CD14-positive monocyte (primary cell): Measurements from ENCODE around the gene CLC. TPM values are rescaled to one million over a fixed set of nuclear protein-coding genes. Genes with fewer than 3 reads are reported as not detected.

ENCODE experiments used
- DNase-seq, 3 donors: peaks; one replicate each; pipeline ENCODE4 v3.0.0-alpha.2; 2011 to 2022
- H2AFZ ChIP-seq: 2 replicates; pipeline ENCODE4 v1.6.0; 2012; ENCODE audit warnings: mild to moderate bottlenecking, low read depth, low read length, inconsistent platforms; ENCODE audit not compliant: insufficient read depth, poor library complexity, severe bottlenecking
- H3K27ac ChIP-seq, 2 donors: 1 replicate in 1 of 2; 2 replicates in 1 of 2; pipeline ENCODE4 v1.5.1; 2012 to 2013; ENCODE audit warnings: low read length in 2 of 2, control low read depth in 1 of 2, inconsistent platforms in 1 of 2, low read depth in 1 of 2, mild to moderate bottlenecking in 1 of 2
- H3K27me3 ChIP-seq, 2 donors: one replicate each; pipeline versions ENCODE4 v1.6.0 to v1.6.1; 2011 to 2013; ENCODE audit warnings: low read length in 2 of 2; ENCODE audit not compliant: control insufficient read depth in 2 of 2, insufficient read depth in 2 of 2
- H3K36me3 ChIP-seq, 2 donors: replicated peaks in 1 of 2; 1 replicate in 1 of 2; 2 replicates in 1 of 2; pipeline versions ENCODE4 v1.5.1 to v1.6.1; 2012 to 2013; ENCODE audit warnings: low read length in 2 of 2, control low read depth in 1 of 2, inconsistent platforms in 1 of 2, mild to moderate bottlenecking in 1 of 2; ENCODE audit not compliant: insufficient read depth in 2 of 2, control insufficient read depth in 1 of 2
- H3K4me1 ChIP-seq, 2 donors: 1 replicate in 1 of 2; 2 replicates in 1 of 2; pipeline versions ENCODE4 v1.5.1 to v1.6.1; 2012 to 2013; ENCODE audit warnings: low read length in 2 of 2, control low read depth in 1 of 2, inconsistent platforms in 1 of 2, mild to moderate bottlenecking in 1 of 2, moderate library complexity in 1 of 2; ENCODE audit not compliant: insufficient read depth in 2 of 2, control insufficient read depth in 1 of 2
- H3K4me2 ChIP-seq: replicated peaks from 2 replicates; pipeline ENCODE3; 2012; ENCODE audit warnings: low read length, moderate library complexity, mild to moderate bottlenecking; ENCODE audit not compliant: poor library complexity, severe bottlenecking; ENCODE audit errors: extremely low read depth
- H3K4me3 ChIP-seq, 3 experiments: fragments of 200-600 bp in 1 of 3; sonication (generic) in 1 of 3; replicated peaks in 1 of 3; 1 replicate in 2 of 3; 2 replicates in 1 of 3; pipeline ENCODE4 v1.5.1; 2011 to 2013; ENCODE audit warnings: low read length in 3 of 3, mild to moderate bottlenecking in 3 of 3, control low read depth in 2 of 3, low read depth in 2 of 3, inconsistent platforms in 1 of 3, moderate library complexity in 1 of 3
- H3K79me2 ChIP-seq: 2 replicates; pipeline ENCODE4 v1.6.0; 2012; ENCODE audit warnings: mild to moderate bottlenecking, control low read depth, inconsistent platforms, low read length, moderate library complexity; ENCODE audit not compliant: insufficient read depth
- H3K9ac ChIP-seq: 2 replicates; pipeline ENCODE4 v1.6.0; 2017; ENCODE audit warnings: low read length, mild to moderate bottlenecking; ENCODE audit not compliant: insufficient read depth, poor library complexity, severe bottlenecking
- H3K9me3 ChIP-seq, 2 donors: replicated peaks in 1 of 2; 1 replicate in 1 of 2; 2 replicates in 1 of 2; pipeline versions ENCODE4 v1.5.1 to v1.6.1; 2012 to 2013; ENCODE audit warnings: low read length in 2 of 2, control low read depth in 1 of 2; ENCODE audit not compliant: control insufficient read depth in 1 of 2, insufficient read depth in 1 of 2
- H4K20me1 ChIP-seq: 2 replicates; pipeline ENCODE4 v1.6.0; 2012; ENCODE audit warnings: mild to moderate bottlenecking, low read length, control low read depth, moderate library complexity; ENCODE audit not compliant: insufficient read depth
- H3K27ac Mint-ChIP-seq, 7 donors: one replicate each; pipeline ENCODE4 v1.8.0; 2020; ENCODE audit warnings: mild to moderate bottlenecking in 7 of 7, mixed read lengths in 7 of 7, moderate library complexity in 6 of 7, inconsistent platforms in 2 of 7
- H3K27me3 Mint-ChIP-seq, 3 donors: one replicate each; pipeline ENCODE4 v1.8.0; 2021 to 2022; ENCODE audit warnings: low read depth in 3 of 3, mild to moderate bottlenecking in 3 of 3, mixed read lengths in 3 of 3, moderate library complexity in 3 of 3, inconsistent platforms in 1 of 3
- H3K36me3 Mint-ChIP-seq, 2 donors: one replicate each; pipeline ENCODE4 v1.8.0; 2020; ENCODE audit warnings: mixed read lengths in 2 of 2, inconsistent platforms in 1 of 2, mild to moderate bottlenecking in 1 of 2
- H3K4me1 Mint-ChIP-seq: one replicate; pipeline ENCODE4 v1.8.0; 2020; ENCODE audit warnings: mild to moderate bottlenecking, mixed read lengths
- H3K4me3 Mint-ChIP-seq, 2 donors: one replicate each; pipeline ENCODE4 v1.8.0; 2020; ENCODE audit warnings: mild to moderate bottlenecking in 2 of 2, mixed read lengths in 2 of 2, moderate library complexity in 1 of 2
- H3K9me3 Mint-ChIP-seq, 7 donors: one replicate each; pipeline ENCODE4 v1.8.0; 2020 to 2022; ENCODE audit warnings: mixed read lengths in 7 of 7, mild to moderate bottlenecking in 6 of 7, moderate library complexity in 6 of 7, inconsistent platforms in 2 of 7
- WGBS: methylation state at CpG from one replicate; pipeline ENCODE4 v1.1.5; 2013; ENCODE audit warnings: missing lambda C conversion rate; ENCODE audit not compliant: insufficient coverage; 5-methylcytosine and 5-hydroxymethylcytosine counted together
- intact Hi-C, 2 donors: fragments of 100-400 bp; cut with micrococcal nuclease; formaldehyde crosslinking; loops; one replicate each; pipeline versions ENCODE4 v1.15.0 to v1.15.1; 2023
- polyA plus RNA-seq, 3 donors: library from polyadenylated mRNA; depleted of rRNA in 1 of 3; unstranded in 2 of 3; stranded (reverse) in 1 of 3; fragments of 300-500 nt in 2 of 3; fragments of >200 nt in 1 of 3; fragmentation: Illumina TruSeq in 2 of 3; gene quantifications; 1 replicate in 2 of 3; 2 replicates in 1 of 3; pipeline ENCODE4 v1.2.3, GENCODE V29; 2012 to 2021
- TF ChIP-seq, protein P1 (sequence below): fragments of 200-600 bp; IDR thresholded peaks from one replicate; pipeline ENCODE4 v1.8.0; 2022; ENCODE audit warnings: antibody characterized with exemption, mild to moderate bottlenecking

CLC gene
- polyA plus RNA-seq, 3 donors, result 0.82 to 1.9 TPM; not detected in 1

DNA sequence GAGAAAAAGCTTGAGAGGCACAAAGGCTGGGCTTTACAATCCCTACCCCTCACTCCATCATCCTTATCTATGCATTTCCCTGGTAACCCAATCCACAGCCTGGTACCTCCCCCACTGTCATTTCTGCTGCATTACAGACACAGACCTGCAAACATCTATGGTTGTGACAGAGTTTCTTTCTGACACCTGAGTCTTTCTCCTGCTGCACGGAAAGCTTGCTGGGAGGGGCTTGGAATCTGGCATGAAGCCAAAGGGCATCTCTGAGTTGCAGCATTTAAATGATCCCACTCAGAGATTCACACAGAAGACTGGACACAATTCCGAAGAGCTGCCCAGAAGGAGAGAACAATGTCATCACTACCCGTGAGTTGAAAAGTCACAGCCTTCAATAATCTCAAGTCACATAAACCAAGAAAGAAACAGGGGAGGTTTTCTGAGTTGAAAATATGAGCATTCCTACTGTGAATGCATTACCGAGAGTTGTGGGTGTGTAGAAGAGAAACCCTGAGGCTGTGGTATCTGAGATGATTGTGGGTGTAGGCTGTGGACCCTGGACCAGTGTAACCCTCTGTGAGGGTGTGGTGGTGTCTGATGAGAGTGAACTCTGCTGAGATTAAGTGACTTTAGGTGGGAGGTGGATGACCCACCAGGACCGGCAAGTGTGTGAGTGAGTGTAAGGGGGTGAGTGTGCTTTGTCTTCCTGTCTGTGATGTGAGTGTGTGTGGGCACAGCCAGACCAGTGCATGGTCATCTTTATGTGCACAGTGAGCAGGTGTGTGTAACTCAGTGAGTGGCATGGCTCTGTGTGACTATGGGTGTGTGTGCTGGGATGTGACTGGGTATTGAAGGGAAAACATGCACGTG is 33.4 kb downstream of the CLC start, which contains the start of gene LGALS14:
LGALS14 (plus strand) TSS at position 301 of the 864 bp plus-strand sequence; CDS start at position 349, 48 bp downstream.
- Mint-ChIP-seq H3K4me1 (peaks cover 2% of the 10 kb centered on the region), H3K27ac (no peak within 1 kb of the TSS), H3K9me3 (peaks cover 0 to 3% (median 0%) of the 10 kb centered on the region in 7 donors), H3K27me3 (peaks cover 3 to 7% (median 3%) of the 10 kb centered on the region in 3 donors), H3K4me3 (no peak within 1 kb of the TSS), H3K36me3 (no peaks in the 10 kb centered on the region)
- intact Hi-C loops, result no loop called here
- Histone ChIP-seq H3K9me3 (no peaks in the 10 kb centered on the region), H3K9ac (no peak within 1 kb of the TSS), H3K27me3 (no peaks in the 10 kb centered on the region), H3K27ac (no peak within 1 kb of the TSS), H3K4me3 (no peak within 1 kb of the TSS), H2AFZ (no peak within 1 kb of the TSS), H4K20me1 (no peaks in the 10 kb centered on the region), H3K36me3 (no peaks in the 10 kb centered on the region), H3K4me1 (no peaks in the 10 kb centered on the region), H3K79me2 (no peaks in the 10 kb centered on the region), H3K4me2 (no peak within 1 kb of the TSS)
- WGBS, result 74% methylated on average over 3 of the region's 6 CpGs
- TF ChIP-seq, protein P1, sequence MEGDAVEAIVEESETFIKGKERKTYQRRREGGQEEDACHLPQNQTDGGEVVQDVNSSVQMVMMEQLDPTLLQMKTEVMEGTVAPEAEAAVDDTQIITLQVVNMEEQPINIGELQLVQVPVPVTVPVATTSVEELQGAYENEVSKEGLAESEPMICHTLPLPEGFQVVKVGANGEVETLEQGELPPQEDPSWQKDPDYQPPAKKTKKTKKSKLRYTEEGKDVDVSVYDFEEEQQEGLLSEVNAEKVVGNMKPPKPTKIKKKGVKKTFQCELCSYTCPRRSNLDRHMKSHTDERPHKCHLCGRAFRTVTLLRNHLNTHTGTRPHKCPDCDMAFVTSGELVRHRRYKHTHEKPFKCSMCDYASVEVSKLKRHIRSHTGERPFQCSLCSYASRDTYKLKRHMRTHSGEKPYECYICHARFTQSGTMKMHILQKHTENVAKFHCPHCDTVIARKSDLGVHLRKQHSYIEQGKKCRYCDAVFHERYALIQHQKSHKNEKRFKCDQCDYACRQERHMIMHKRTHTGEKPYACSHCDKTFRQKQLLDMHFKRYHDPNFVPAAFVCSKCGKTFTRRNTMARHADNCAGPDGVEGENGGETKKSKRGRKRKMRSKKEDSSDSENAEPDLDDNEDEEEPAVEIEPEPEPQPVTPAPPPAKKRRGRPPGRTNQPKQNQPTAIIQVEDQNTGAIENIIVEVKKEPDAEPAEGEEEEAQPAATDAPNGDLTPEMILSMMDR, result no peak
- DNase-seq, result no peak

DNA sequence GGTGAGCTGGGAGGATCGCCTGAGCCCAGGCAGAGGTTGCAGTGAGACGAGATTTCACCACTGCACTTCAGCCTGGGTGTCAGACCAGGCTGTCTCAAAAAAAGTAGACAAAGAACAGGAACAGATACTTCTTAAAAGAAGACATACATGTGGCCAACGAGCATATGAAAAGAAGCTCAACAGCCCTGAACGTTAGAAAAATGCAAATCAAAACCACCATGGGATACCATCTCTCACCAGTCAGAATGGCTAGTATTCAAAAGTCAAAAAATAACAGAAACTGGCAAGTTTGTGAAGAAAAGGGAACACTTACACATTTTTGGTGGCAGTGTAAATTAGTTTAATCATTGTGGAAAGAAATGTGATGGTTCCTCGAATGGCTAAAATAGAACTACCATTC is 36.5 kb downstream of the CLC start:
- Mint-ChIP-seq H3K36me3 (no peaks in the 10 kb centered on the region), H3K27me3 (peaks cover 2 to 5% (median 3%) of the 10 kb centered on the region in 3 donors), H3K4me1 (peaks cover 2% of the 10 kb centered on the region), H3K4me3 (no peak overlapping the region), H3K9me3 (peaks cover 0 to 1% (median 0%) of the 10 kb centered on the region in 7 donors), H3K27ac (no peak overlapping the region)
- TF ChIP-seq, protein P1, result no peak
- no peaks in the 10 kb centered on the region for H3K9me3 ChIP-seq
- no peaks in the 10 kb centered on the region for H3K79me2 ChIP-seq
- H3K4me3 ChIP-seq, result no peak overlapping the region
- no peaks in the 10 kb centered on the region for H4K20me1 ChIP-seq
- H3K27ac ChIP-seq, result no peak overlapping the region
- no peak overlapping the region for H3K4me2 ChIP-seq
- WGBS, result 93% methylated on average over 3 of the region's 5 CpGs
- DNase-seq, result no peak
- intact Hi-C loops, result no loop called here
- no peaks in the 10 kb centered on the region for H3K36me3 ChIP-seq
- no peaks in the 10 kb centered on the region for H3K27me3 ChIP-seq
- H2AFZ ChIP-seq, result no peak overlapping the region
- no peaks in the 10 kb centered on the region for H3K4me1 ChIP-seq
- H3K9ac ChIP-seq, result no peak overlapping the region
